Lower leg skin (tissue), 4 donors: ENCODE measurements around the gene VGLL2. TPM values are rescaled to one million over a fixed set of nuclear protein-coding genes. Genes with fewer than 3 reads are reported as not detected.

ENCODE experiments used
- DNase-seq, 2 donors: peaks; one replicate each; pipeline ENCODE4 v3.0.0-alpha.2; 2019; ENCODE audit warnings: low spot score in 2 of 2
- H3K4me3 ChIP-seq: fragments of 200-600 bp; sonication (generic); 2 replicates; pipeline ENCODE4 v1.5.1; 2017; ENCODE audit warnings: mild to moderate bottlenecking, low read depth; ENCODE audit not compliant: poor library complexity, severe bottlenecking
- POLR2A ChIP-seq, 2 donors: fragments of 450-650 bp; IDR thresholded peaks; one replicate each; pipeline ENCODE4 v1.6.1; 2016 to 2017; ENCODE audit warnings: antibody characterized with exemption in 2 of 2, mild to moderate bottlenecking in 1 of 2, moderate library complexity in 1 of 2
- WGBS, 2 donors: methylation state at CpG; one replicate each; pipeline ENCODE4 v1.1.5; 2018; 5-methylcytosine and 5-hydroxymethylcytosine counted together
- intact Hi-C: fragments of 100-400 bp; cut with DNase I; formaldehyde crosslinking; loops from one replicate; pipeline ENCODE4 v1.15.0; 2023; ENCODE audit warnings: low total_unique reads
- total RNA-seq, 4 donors: library from RNA; depleted of rRNA; stranded (reverse); fragments of >200 nt; gene quantifications; one replicate each; pipeline ENCODE4 v1.1.0, GENCODE V29; 2016
- TF ChIP-seq, protein P1 (sequence below), 3 donors: fragments of 450-650 bp; IDR thresholded peaks; one replicate each; pipeline ENCODE4 v1.5.1; 2016; ENCODE audit warnings: antibody characterized with exemption in 3 of 3, mild to moderate bottlenecking in 3 of 3, moderate library complexity in 2 of 3

Gene VGLL2
- total RNA-seq, 4 donors from 2014 or later: not detected

- no peak overlapping the region for H3K4me3 ChIP-seq
- no peak for DNase-seq
- intact Hi-C loops: no loop called here
- 93 to 95% methylated on average over 3 of the region's 3 CpGs for WGBS, 2 donors
- TF ChIP-seq, protein P1, sequence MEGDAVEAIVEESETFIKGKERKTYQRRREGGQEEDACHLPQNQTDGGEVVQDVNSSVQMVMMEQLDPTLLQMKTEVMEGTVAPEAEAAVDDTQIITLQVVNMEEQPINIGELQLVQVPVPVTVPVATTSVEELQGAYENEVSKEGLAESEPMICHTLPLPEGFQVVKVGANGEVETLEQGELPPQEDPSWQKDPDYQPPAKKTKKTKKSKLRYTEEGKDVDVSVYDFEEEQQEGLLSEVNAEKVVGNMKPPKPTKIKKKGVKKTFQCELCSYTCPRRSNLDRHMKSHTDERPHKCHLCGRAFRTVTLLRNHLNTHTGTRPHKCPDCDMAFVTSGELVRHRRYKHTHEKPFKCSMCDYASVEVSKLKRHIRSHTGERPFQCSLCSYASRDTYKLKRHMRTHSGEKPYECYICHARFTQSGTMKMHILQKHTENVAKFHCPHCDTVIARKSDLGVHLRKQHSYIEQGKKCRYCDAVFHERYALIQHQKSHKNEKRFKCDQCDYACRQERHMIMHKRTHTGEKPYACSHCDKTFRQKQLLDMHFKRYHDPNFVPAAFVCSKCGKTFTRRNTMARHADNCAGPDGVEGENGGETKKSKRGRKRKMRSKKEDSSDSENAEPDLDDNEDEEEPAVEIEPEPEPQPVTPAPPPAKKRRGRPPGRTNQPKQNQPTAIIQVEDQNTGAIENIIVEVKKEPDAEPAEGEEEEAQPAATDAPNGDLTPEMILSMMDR (IDR thresholded peaks at IDR 0.05): no peak
- no peak for TF ChIP-seq POLR2A (IDR thresholded peaks at IDR 0.05)
These were observed 33.6 kb downstream of the VGLL2 start for GRCh38 chr6:117298941-117299340.

- no peak for TF ChIP-seq POLR2A (IDR thresholded peaks at IDR 0.05)
- TF ChIP-seq, protein P1 (IDR thresholded peaks at IDR 0.05): no peak
- intact Hi-C loops: no loop called here
- WGBS, 2 donors: 46 to 62% methylated on average over 3 of the region's 3 CpGs
- DNase-seq: no peak
- no peak overlapping the region for H3K4me3 ChIP-seq
These were observed 38.0 kb downstream of the VGLL2 start for GRCh38 chr6:117303323-117303722.

GRCh38 chr6:117304446-117304845, 39.1 kb downstream of the VGLL2 start:
- WGBS, 2 donors: 85 to 94% methylated on average over 2 of the region's 2 CpGs
- DNase-seq: no peak
- no peak overlapping the region for H3K4me3 ChIP-seq
- intact Hi-C loops: no loop called here
- TF ChIP-seq, protein P1 (IDR thresholded peaks at IDR 0.05): no peak
- TF ChIP-seq POLR2A (IDR thresholded peaks at IDR 0.05): no peak

DNA sequence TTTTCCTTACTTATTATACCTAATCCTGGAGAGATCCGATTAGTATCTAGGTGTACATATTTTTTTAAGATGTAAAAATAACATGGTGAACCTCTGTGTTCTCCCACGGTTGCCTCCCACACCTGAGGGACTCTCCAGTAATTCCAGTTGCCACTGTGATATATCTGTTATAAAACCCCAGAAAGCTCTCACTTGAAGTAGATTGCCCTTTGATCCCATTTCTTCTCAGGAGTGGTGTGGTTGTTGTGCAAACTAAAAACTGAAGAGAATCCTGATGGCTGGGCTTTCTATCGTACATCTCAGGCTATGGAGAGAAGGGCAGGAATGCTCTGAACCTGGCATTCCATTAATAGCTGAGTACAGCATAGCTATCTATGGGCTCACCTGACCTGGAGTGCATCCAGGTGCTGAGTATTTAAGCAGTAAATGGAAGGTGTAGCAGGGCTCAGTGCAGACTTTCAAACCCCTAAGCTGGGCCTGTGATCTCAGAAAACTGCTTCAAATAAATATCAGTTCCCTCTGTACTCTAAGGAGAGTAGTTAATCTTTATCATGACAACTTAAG, 41.0 kb downstream of the VGLL2 start:
- DNase-seq: no peak
- TF ChIP-seq, protein P1 (IDR thresholded peaks at IDR 0.05): no peak
- intact Hi-C loops: no loop called here
- 41 to 49% methylated on average over 3 of the region's 3 CpGs for WGBS, 2 donors
- H3K4me3 ChIP-seq: no peak overlapping the region

- WGBS, 2 donors: 92 to 96% methylated on average over 3 of the region's 3 CpGs
- TF ChIP-seq, protein P1 (IDR thresholded peaks at IDR 0.05): no peak
- no peak for TF ChIP-seq POLR2A (IDR thresholded peaks at IDR 0.05)
- DNase-seq: no peak
- H3K4me3 ChIP-seq: no peak overlapping the region
- intact Hi-C loops: no loop called here
These were observed 42.3 kb downstream of the VGLL2 start for GRCh38 chr6:117307655-117308054.

DNA sequence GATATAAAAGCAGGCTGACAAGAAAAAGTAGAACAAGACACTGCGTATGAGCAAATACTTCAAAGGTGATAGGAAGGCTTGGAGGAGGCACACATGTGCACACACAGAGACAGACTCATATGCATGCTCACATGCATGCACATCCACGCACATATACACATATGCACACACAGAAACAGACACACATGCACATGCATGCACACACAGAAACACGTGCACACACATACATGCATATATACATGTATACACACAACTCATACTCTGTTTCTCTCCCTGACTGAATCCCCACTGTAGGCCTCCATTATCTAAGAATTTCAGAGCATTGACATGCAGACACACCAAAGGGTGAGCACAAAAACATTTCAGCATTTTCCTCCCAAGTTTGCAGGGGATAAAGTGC, 43.7 kb downstream of the VGLL2 start:
- WGBS, 2 donors: 82 to 84% methylated on average over 3 of the region's 3 CpGs
- no peak for DNase-seq
- no peak overlapping the region for H3K4me3 ChIP-seq
- intact Hi-C loops: no loop called here
- TF ChIP-seq, protein P1 (IDR thresholded peaks at IDR 0.05): no peak
- TF ChIP-seq POLR2A (IDR thresholded peaks at IDR 0.05): no peak
